HCT116 (cell line): ENCODE results near the gene TIAM2. TPM values are rescaled to one million over a fixed set of nuclear protein-coding genes. Genes with fewer than 3 reads are reported as not detected.

Source experiments
- ATAC-seq: fragments of 200-7000 bp; cut with Tn5 transposase; 2 replicates; pipeline ENCODE4 v1.9.1; 2020; ENCODE audit warnings: mild to moderate bottlenecking, moderate library complexity
- BruUV-seq: library from RNA; stranded (reverse); fragments of 400-500 nt; replicated peaks from 2 replicates; lab custom pipeline; 2021; lab: Mats Ljungman, UMichigan
- CTCF ChIA-PET: fragments of 300-600 bp; sonication (Branson Sonifier 250); formaldehyde crosslinking; loops from one replicate; lab custom pipeline; 2021; ENCODE audit warnings: antibody characterized with exemption; lab: Charles Lee
- POLR2A ChIA-PET: fragments of 300-600, 350-600 bp; sonication (Branson Sonifier 250); formaldehyde crosslinking; loops from one replicate; lab custom pipeline; 2021; ENCODE audit warnings: antibody characterized with exemption; lab: Charles Lee
- RAD21 ChIA-PET, 2 experiments: fragments of 300-600 bp; sonication (Branson Sonifier 250); formaldehyde crosslinking; loops; one replicate each; lab custom pipeline; 2023; ENCODE audit warnings: low total read pairs in 2 of 2; ENCODE audit not compliant: uncharacterized antibody in 2 of 2, unreplicated experiment in 2 of 2, low non-redundant PET in 1 of 2; lab: Charles Lee
- DNase-seq: peaks from one replicate; pipeline ENCODE4 v3.0.0-alpha.2; 2010; ENCODE audit warnings: low read depth, low spot score
- H2AFZ ChIP-seq: fragments of 200-600 bp; shearing (Covaris generic), sonication (generic); 2 replicates; pipeline ENCODE4 v1.6.1; 2017; ENCODE audit warnings: low read depth, mixed run types, mixed read lengths, antibody characterized with exemption, low read length; ENCODE audit not compliant: poor library complexity, severe bottlenecking
- H3K27ac ChIP-seq: 2 replicates; pipeline ENCODE4 v1.5.1; 2012; ENCODE audit warnings: low read depth, low read length
- H3K27me3 ChIP-seq: fragments of 200-600 bp; sonication (generic); 2 replicates; pipeline ENCODE4 v1.6.1; 2016; ENCODE audit warnings: mixed run types, low read length, mixed read lengths; ENCODE audit not compliant: insufficient read depth
- H3K36me3 ChIP-seq, 2 experiments: fragments of 200-500 bp in 1 of 2; fragments of 200-600 bp in 1 of 2; sonication (Bioruptor generic) in 1 of 2; sonication (generic) in 1 of 2; 2 replicates each; pipeline versions ENCODE4 v1.5.1 to v1.6.1; 2014 to 2016; ENCODE audit warnings: low read length in 2 of 2, inconsistent platforms in 1 of 2, mixed read lengths in 1 of 2, mixed run types in 1 of 2; ENCODE audit not compliant: insufficient read depth in 2 of 2, control insufficient read depth in 1 of 2
- H3K4me1 ChIP-seq, 2 experiments: fragments of 200-600 bp in 1 of 2; sonication (generic) in 1 of 2; 2 replicates each; pipeline versions ENCODE4 v1.5.1 to v1.6.1; 2012 to 2017; ENCODE audit warnings: low read length in 2 of 2, inconsistent platforms in 1 of 2, mild to moderate bottlenecking in 1 of 2, mixed read lengths in 1 of 2, mixed run types in 1 of 2, moderate library complexity in 1 of 2; ENCODE audit not compliant: insufficient read depth in 2 of 2, control insufficient read depth in 1 of 2
- H3K4me2 ChIP-seq: fragments of 200-600 bp; sonication (generic); 2 replicates; pipeline ENCODE4 v1.6.1; 2017; ENCODE audit warnings: mixed run types, low read length, mixed read lengths
- H3K4me3 ChIP-seq, 2 experiments: fragments of 200-600 bp in 1 of 2; sonication (generic) in 1 of 2; replicated peaks in 1 of 2; 2 replicates each; pipeline ENCODE4 v1.5.1; 2011 to 2016; ENCODE audit warnings: low read length in 2 of 2, control low read depth in 1 of 2, low read depth in 1 of 2, mild to moderate bottlenecking in 1 of 2, mixed read lengths in 1 of 2, mixed run types in 1 of 2
- H3K79me2 ChIP-seq: fragments of 200-600 bp; sonication (generic); 2 replicates; pipeline ENCODE4 v1.6.1; 2017; ENCODE audit warnings: mild to moderate bottlenecking, mixed run types, low read length, moderate library complexity, mixed read lengths; ENCODE audit not compliant: insufficient read depth
- H3K9ac ChIP-seq: fragments of 200-600 bp; sonication (generic); 2 replicates; pipeline ENCODE4 v1.6.1; 2016; ENCODE audit warnings: low read length, mixed read lengths
- H3K9me2 ChIP-seq: fragments of 200-600 bp; sonication (generic), shearing (Covaris generic); 2 replicates; pipeline ENCODE4 v1.6.1; 2017; ENCODE audit warnings: mixed run types, mild to moderate bottlenecking, moderate library complexity; ENCODE audit not compliant: insufficient read depth
- H3K9me3 ChIP-seq, 2 experiments: fragments of 200-500 bp in 1 of 2; fragments of 200-600 bp in 1 of 2; sonication (Bioruptor generic) in 1 of 2; sonication (generic) in 1 of 2; 2 replicates each; pipeline ENCODE4 v1.6.1; 2014 to 2017; ENCODE audit warnings: low read length in 2 of 2, mixed read lengths in 2 of 2, inconsistent platforms in 1 of 2, low read depth in 1 of 2, mild to moderate bottlenecking in 1 of 2, mixed run types in 1 of 2, moderate library complexity in 1 of 2; ENCODE audit not compliant: control insufficient read depth in 1 of 2, insufficient read depth in 1 of 2
- H4K20me1 ChIP-seq: fragments of 200-600 bp; sonication (generic), shearing (Covaris generic); 2 replicates; pipeline ENCODE4 v1.6.1; 2017; ENCODE audit warnings: mixed run types, mild to moderate bottlenecking, moderate library complexity; ENCODE audit not compliant: insufficient read depth
- CBX3 ChIP-seq: IDR thresholded peaks from 2 replicates; pipeline ENCODE4 v1.6.1; 2012; ENCODE audit warnings: low read depth
- CEBPB ChIP-seq: IDR thresholded peaks from 2 replicates; pipeline ENCODE4 v1.6.1; 2012; ENCODE audit warnings: low read depth
- EGR1 ChIP-seq: IDR thresholded peaks from 2 replicates; pipeline ENCODE4 v1.6.1; 2012; ENCODE audit warnings: low read depth
- ELF1 ChIP-seq: IDR thresholded peaks from 2 replicates; pipeline ENCODE4 v1.6.1; 2012; ENCODE audit warnings: low read depth, borderline replicate concordance
- EZH2 ChIP-seq: fragments of 200-600 bp; sonication (generic); IDR thresholded peaks from 2 replicates; pipeline ENCODE4 v1.6.1; 2017; ENCODE audit warnings: antibody characterized with exemption, mixed run types
- EZH2phosphoT487 ChIP-seq: fragments of 200-600 bp; IDR thresholded peaks from 2 replicates; pipeline ENCODE4 v1.6.1; 2018; ENCODE audit warnings: antibody characterized with exemption, borderline replicate concordance
- FOSL1 ChIP-seq: IDR thresholded peaks from 2 replicates; pipeline ENCODE4 v1.6.1; 2012; ENCODE audit warnings: low read depth
- JUND ChIP-seq: IDR thresholded peaks from 2 replicates; pipeline ENCODE4 v1.6.1; 2012
- POLR2A ChIP-seq: IDR thresholded peaks from 2 replicates; pipeline ENCODE4 v1.7.0; 2011; ENCODE audit warnings: borderline replicate concordance; ENCODE audit not compliant: insufficient read depth, insufficient read length; ENCODE audit errors: extremely low read depth
- POLR2AphosphoS5 ChIP-seq: IDR thresholded peaks from 2 replicates; pipeline ENCODE4 v1.6.1; 2011; ENCODE audit warnings: mild to moderate bottlenecking, low read depth, low read length, moderate library complexity
- SIN3A ChIP-seq: IDR thresholded peaks from 2 replicates; pipeline ENCODE4 v1.6.1; 2012; ENCODE audit warnings: low read depth
- SP1 ChIP-seq: IDR thresholded peaks from 2 replicates; pipeline ENCODE4 v1.6.1; 2012; ENCODE audit warnings: low read depth
- SRF ChIP-seq: IDR thresholded peaks from 2 replicates; pipeline ENCODE4 v1.6.1; 2012; ENCODE audit warnings: low read depth
- TCF7L2 ChIP-seq: IDR thresholded peaks from 2 replicates; pipeline ENCODE4 v1.7.0; 2011; ENCODE audit warnings: borderline replicate concordance, inconsistent platforms; ENCODE audit not compliant: insufficient read depth, insufficient read length; ENCODE audit errors: extremely low read depth
- YY1 ChIP-seq: IDR thresholded peaks from 2 replicates; pipeline ENCODE4 v1.6.1; 2011; ENCODE audit warnings: low read length, low read depth, moderate library complexity, mild to moderate bottlenecking; ENCODE audit not compliant: insufficient replicate concordance; ENCODE audit errors: extremely low read depth
- ZNF274 ChIP-seq: fragments of 200-500 bp; sonication (Bioruptor generic); IDR thresholded peaks from 2 replicates; pipeline ENCODE4 v1.6.1; 2014; ENCODE audit warnings: mild to moderate bottlenecking, low read depth, low read length, inconsistent platforms
- intact Hi-C: fragments of 100-400 bp; cut with micrococcal nuclease; formaldehyde crosslinking; loops from 2 replicates; pipeline ENCODE4 v1.10.0; 2022
- total RNA-seq: library from RNA; stranded (reverse); gene quantifications from one replicate; pipeline ENCODE4 v1.2.1, GENCODE V29; 2021; ENCODE audit not compliant: unreplicated experiment
- TF ChIP-seq, protein P1 (sequence below): IDR thresholded peaks from 2 replicates; pipeline ENCODE4 v1.6.1; 2012
- TF ChIP-seq, protein P2 (sequence below): IDR thresholded peaks from 2 replicates; pipeline ENCODE4 v1.6.1; 2011; ENCODE audit warnings: mild to moderate bottlenecking, low read length, moderate library complexity; ENCODE audit not compliant: insufficient replicate concordance; ENCODE audit errors: extremely low read depth
- TF ChIP-seq, protein P3 (sequence below), 3 experiments: fragments of 200-600 bp in 1 of 3; sonication (generic) in 1 of 3; IDR thresholded peaks in 2 of 3; conservative IDR thresholded peaks in 1 of 3; 2 replicates each; pipeline ENCODE4 v1.5.1; 2012 to 2017; ENCODE audit warnings: low read depth in 2 of 3, low read length in 2 of 3, antibody characterized with exemption in 1 of 3, borderline replicate concordance in 1 of 3, control low read depth in 1 of 3, mild to moderate bottlenecking in 1 of 3, mixed read lengths in 1 of 3, mixed run types in 1 of 3, moderate library complexity in 1 of 3; ENCODE audit not compliant: insufficient read depth in 1 of 3
- TF ChIP-seq, protein P4 (sequence below): IDR thresholded peaks from 2 replicates; pipeline ENCODE4 v1.6.1; 2012

The TIAM2 gene
- total RNA-seq, 1 experiment from 2014 or later = 9.4 TPM

DNA sequence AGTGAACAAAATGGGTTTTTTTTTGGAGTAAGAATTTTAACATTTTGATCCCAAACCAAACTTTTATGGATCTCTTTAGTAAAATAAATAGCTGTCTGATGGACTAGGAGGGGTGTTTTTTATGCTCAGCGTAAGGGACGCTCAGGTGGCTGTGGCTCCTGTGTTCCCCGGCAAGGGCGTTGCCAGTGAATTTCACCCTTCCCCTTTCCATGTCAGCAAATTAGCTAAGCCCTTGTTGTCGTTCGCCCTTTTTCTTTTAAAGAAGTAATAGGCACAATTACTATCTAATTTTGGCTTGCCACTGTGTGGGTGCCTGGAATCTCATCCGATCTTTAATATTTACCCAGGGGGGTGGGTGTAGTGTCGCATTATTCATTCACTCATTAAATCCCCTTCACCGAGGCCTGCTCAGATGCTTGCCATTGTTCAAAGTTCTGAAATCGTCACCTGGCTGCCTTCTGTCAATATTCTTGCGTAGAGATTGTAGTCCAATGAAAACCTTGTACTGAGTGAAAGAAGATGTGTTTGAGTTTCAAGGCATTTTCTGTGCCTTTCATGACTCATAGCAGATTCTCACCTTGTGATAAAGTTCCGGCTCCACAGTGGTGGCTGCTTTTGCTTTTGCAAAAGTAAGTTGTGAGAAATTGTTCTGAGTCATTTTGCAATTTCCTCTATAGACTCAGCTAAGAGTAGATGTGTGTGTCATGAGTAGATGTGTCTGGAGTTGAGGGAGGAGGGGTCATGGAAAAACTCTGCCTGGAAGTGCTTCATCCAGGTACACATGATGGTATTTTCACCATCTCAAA lies 228.7 kb downstream of the TIAM2 start:
- POLR2A ChIA-PET = no interaction called here
- peak overlapping the region; percentile 56 for H3K4me2 ChIP-seq
- no peak overlapping the region for H3K9ac ChIP-seq
- no peaks in the 10 kb centered on the region for H3K9me3 ChIP-seq
- CTCF ChIA-PET = no interaction called here
- H2AFZ ChIP-seq = no peak overlapping the region
- no peaks in the 10 kb centered on the region for H3K27me3 ChIP-seq
- DNase-seq (peak; percentile 73), ATAC-seq (peak; percentile 80)
- peaks cover 0 to 17% of the 10 kb centered on the region in 2 experiments; a peak in 2 of 4 replicates for H3K4me1 ChIP-seq
- no peak overlapping the region for H3K27ac ChIP-seq
- RAD21 ChIA-PET = no interaction called here
- intact Hi-C loops = no loop called here
- no TSS peak for BruUV-seq
- peak overlapping the region in 1 of 2 experiments; percentile 14; a peak in 1 of 4 replicates for H3K4me3 ChIP-seq
- H3K36me3 ChIP-seq = no peaks in the 10 kb centered on the region
- H3K9me2 ChIP-seq = no peaks in the 10 kb centered on the region
- H4K20me1 ChIP-seq = no peaks in the 10 kb centered on the region
- H3K79me2 ChIP-seq = no peaks in the 10 kb centered on the region
- peak; percentile 77 for TF ChIP-seq CEBPB
- TF ChIP-seq, protein P1, sequence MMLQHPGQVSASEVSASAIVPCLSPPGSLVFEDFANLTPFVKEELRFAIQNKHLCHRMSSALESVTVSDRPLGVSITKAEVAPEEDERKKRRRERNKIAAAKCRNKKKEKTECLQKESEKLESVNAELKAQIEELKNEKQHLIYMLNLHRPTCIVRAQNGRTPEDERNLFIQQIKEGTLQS = no peak
- no peak for TF ChIP-seq TCF7L2
- TF ChIP-seq EZH2 = no peak
- no peak for TF ChIP-seq EZH2phosphoT487
- TF ChIP-seq SIN3A = no peak
- TF ChIP-seq, protein P2, sequence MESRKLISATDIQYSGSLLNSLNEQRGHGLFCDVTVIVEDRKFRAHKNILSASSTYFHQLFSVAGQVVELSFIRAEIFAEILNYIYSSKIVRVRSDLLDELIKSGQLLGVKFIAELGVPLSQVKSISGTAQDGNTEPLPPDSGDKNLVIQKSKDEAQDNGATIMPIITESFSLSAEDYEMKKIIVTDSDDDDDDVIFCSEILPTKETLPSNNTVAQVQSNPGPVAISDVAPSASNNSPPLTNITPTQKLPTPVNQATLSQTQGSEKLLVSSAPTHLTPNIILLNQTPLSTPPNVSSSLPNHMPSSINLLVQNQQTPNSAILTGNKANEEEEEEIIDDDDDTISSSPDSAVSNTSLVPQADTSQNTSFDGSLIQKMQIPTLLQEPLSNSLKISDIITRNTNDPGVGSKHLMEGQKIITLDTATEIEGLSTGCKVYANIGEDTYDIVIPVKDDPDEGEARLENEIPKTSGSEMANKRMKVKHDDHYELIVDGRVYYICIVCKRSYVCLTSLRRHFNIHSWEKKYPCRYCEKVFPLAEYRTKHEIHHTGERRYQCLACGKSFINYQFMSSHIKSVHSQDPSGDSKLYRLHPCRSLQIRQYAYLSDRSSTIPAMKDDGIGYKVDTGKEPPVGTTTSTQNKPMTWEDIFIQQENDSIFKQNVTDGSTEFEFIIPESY = no peak
- TF ChIP-seq ZNF274 = no peak
- TF ChIP-seq SRF = 0 out of 2 replicates have a peak, but pooled peaks have one; percentile 12
- no peak for TF ChIP-seq POLR2A
- peak; percentile 71 for TF ChIP-seq SP1
- TF ChIP-seq POLR2AphosphoS5 = no peak; the same call in 1 of the 2 replicates
- TF ChIP-seq FOSL1 = peak; percentile 85
- TF ChIP-seq ELF1 = no peak
- TF ChIP-seq YY1 = no peak
- TF ChIP-seq, protein P3, sequence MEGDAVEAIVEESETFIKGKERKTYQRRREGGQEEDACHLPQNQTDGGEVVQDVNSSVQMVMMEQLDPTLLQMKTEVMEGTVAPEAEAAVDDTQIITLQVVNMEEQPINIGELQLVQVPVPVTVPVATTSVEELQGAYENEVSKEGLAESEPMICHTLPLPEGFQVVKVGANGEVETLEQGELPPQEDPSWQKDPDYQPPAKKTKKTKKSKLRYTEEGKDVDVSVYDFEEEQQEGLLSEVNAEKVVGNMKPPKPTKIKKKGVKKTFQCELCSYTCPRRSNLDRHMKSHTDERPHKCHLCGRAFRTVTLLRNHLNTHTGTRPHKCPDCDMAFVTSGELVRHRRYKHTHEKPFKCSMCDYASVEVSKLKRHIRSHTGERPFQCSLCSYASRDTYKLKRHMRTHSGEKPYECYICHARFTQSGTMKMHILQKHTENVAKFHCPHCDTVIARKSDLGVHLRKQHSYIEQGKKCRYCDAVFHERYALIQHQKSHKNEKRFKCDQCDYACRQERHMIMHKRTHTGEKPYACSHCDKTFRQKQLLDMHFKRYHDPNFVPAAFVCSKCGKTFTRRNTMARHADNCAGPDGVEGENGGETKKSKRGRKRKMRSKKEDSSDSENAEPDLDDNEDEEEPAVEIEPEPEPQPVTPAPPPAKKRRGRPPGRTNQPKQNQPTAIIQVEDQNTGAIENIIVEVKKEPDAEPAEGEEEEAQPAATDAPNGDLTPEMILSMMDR (IDR thresholded peaks at IDR 0.05 in 2 of 3, conservative IDR thresholded peaks at IDR 0.05 in 1 of 3; ENCODE audit: borderline replicate concordance in 1 of 3, insufficient read depth in 1 of 3, low read depth in 2 of 3, low read length in 2 of 3) = no peak
- no peak for TF ChIP-seq EGR1
- TF ChIP-seq, protein P4, sequence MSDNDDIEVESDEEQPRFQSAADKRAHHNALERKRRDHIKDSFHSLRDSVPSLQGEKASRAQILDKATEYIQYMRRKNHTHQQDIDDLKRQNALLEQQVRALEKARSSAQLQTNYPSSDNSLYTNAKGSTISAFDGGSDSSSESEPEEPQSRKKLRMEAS = 0 out of 2 replicates have a peak, but pooled peaks have one; percentile 27
- TF ChIP-seq JUND = peak; percentile 81
- peak; percentile 55; the same call in 1 of the 2 replicates for TF ChIP-seq CBX3
